ENCODE measurements around the gene ZNF362.
"Not testable (repeated sequence)": the region's sequence is repeated elsewhere in the genome, so short reads cannot be mapped to it uniquely, and the experiment has no call there.

The ZNF362 gene

GRCh38 chr1:33232716-33233115 lies 23.6 kb upstream of the ZNF362 start:
- H3K4me1 ChIP-seq (ENCODE audit: control insufficient read depth, insufficient read depth, low read length): peaks cover 14% of the 10 kb centered on the region

GRCh38 chr1:33234131-33234530 lies 22.2 kb upstream of the ZNF362 start:
- no peak overlapping the region for H3K27ac ChIP-seq (ENCODE audit: low read depth, low read length)
- H3K4me3 ChIP-seq (ENCODE audit: low read depth, low read length): no peak overlapping the region
- H3K9me3 ChIP-seq (ENCODE audit: control insufficient read depth, insufficient read depth, low read depth, low read length): no peaks in the 10 kb centered on the region
- peaks cover 14% of the 10 kb centered on the region for H3K4me1 ChIP-seq (ENCODE audit: control insufficient read depth, insufficient read depth, low read length)
- no peak overlapping the region for H3K9ac ChIP-seq (ENCODE audit: low read length)
- no peaks in the 10 kb centered on the region for H3K27me3 ChIP-seq (ENCODE audit: control insufficient read depth, insufficient read depth, low read length)
- H3K36me3 ChIP-seq (ENCODE audit: control insufficient read depth, insufficient read depth, low read length): no peaks in the 10 kb centered on the region

More at GRCh38 chr1:33232716-33233115, 23.6 kb upstream of the ZNF362 start:
- no peaks in the 10 kb centered on the region for H3K9me3 ChIP-seq (ENCODE audit: control insufficient read depth, insufficient read depth, low read depth, low read length)
- no peak overlapping the region for H3K27ac ChIP-seq (ENCODE audit: low read depth, low read length)
- H3K36me3 ChIP-seq (ENCODE audit: control insufficient read depth, insufficient read depth, low read length): no peaks in the 10 kb centered on the region
- H3K4me3 ChIP-seq (ENCODE audit: low read depth, low read length): no peak overlapping the region
- H3K9ac ChIP-seq (ENCODE audit: low read length): no peak overlapping the region
- no peaks in the 10 kb centered on the region; the same call in 1 of the 2 replicates for H3K27me3 ChIP-seq (ENCODE audit: control insufficient read depth, insufficient read depth, low read length)

- H3K27ac ChIP-seq (ENCODE audit: low read depth, low read length): no peak overlapping the region
Observed at GRCh38 chr1:33234588-33234990, 21.7 kb upstream of the ZNF362 start.

GRCh38 chr1:33235521-33235920 lies 20.8 kb upstream of the ZNF362 start:
- Histone ChIP-seq H3K36me3 (ENCODE audit: control insufficient read depth, insufficient read depth, low read length) (no peaks in the 10 kb centered on the region), H3K27me3 (ENCODE audit: control insufficient read depth, insufficient read depth, low read length) (no peaks in the 10 kb centered on the region), H3K4me3 (ENCODE audit: low read depth, low read length) (no peak overlapping the region), H3K27ac (ENCODE audit: low read depth, low read length) (no peak overlapping the region), H3K9ac (ENCODE audit: low read length) (no peak overlapping the region), H3K9me3 (ENCODE audit: control insufficient read depth, insufficient read depth, low read depth, low read length) (no peaks in the 10 kb centered on the region), H3K4me1 (ENCODE audit: control insufficient read depth, insufficient read depth, low read length) (peaks cover 14% of the 10 kb centered on the region)

More at GRCh38 chr1:33234588-33234990, 21.7 kb upstream of the ZNF362 start:
- Histone ChIP-seq H3K27me3 (ENCODE audit: control insufficient read depth, insufficient read depth, low read length) (no peaks in the 10 kb centered on the region), H3K9me3 (ENCODE audit: control insufficient read depth, insufficient read depth, low read depth, low read length) (no peaks in the 10 kb centered on the region), H3K9ac (ENCODE audit: low read length) (no peak overlapping the region), H3K36me3 (ENCODE audit: control insufficient read depth, insufficient read depth, low read length) (no peaks in the 10 kb centered on the region), H3K4me1 (ENCODE audit: control insufficient read depth, insufficient read depth, low read length) (peaks cover 14% of the 10 kb centered on the region), H3K4me3 (ENCODE audit: low read depth, low read length) (no peak overlapping the region)

- Histone ChIP-seq H3K36me3 (ENCODE audit: control insufficient read depth, insufficient read depth, low read length) (no peaks in the 10 kb centered on the region), H3K27ac (ENCODE audit: low read depth, low read length) (no peak overlapping the region), H3K9ac (ENCODE audit: low read length) (no peak overlapping the region), H3K9me3 (ENCODE audit: control insufficient read depth, insufficient read depth, low read depth, low read length) (no peaks in the 10 kb centered on the region), H3K4me3 (ENCODE audit: low read depth, low read length) (no peak overlapping the region), H3K4me1 (ENCODE audit: control insufficient read depth, insufficient read depth, low read length) (peaks cover 14% of the 10 kb centered on the region), H3K27me3 (ENCODE audit: control insufficient read depth, insufficient read depth, low read length) (no peaks in the 10 kb centered on the region)
Observed at GRCh38 chr1:33236498-33236897, 19.8 kb upstream of the ZNF362 start.

- H3K4me1 ChIP-seq (ENCODE audit: control insufficient read depth, insufficient read depth, low read length): peaks cover 14% of the 10 kb centered on the region
- no peak overlapping the region for H3K27ac ChIP-seq (ENCODE audit: low read depth, low read length)
- no peaks in the 10 kb centered on the region for H3K27me3 ChIP-seq (ENCODE audit: control insufficient read depth, insufficient read depth, low read length)
- no peak overlapping the region for H3K4me3 ChIP-seq (ENCODE audit: low read depth, low read length)
- H3K9me3 ChIP-seq (ENCODE audit: control insufficient read depth, insufficient read depth, low read depth, low read length): no peaks in the 10 kb centered on the region
- no peaks in the 10 kb centered on the region for H3K36me3 ChIP-seq (ENCODE audit: control insufficient read depth, insufficient read depth, low read length)
- H3K9ac ChIP-seq (ENCODE audit: low read length): no peak overlapping the region
Observed at GRCh38 chr1:33237579-33237978, 18.7 kb upstream of the ZNF362 start.

GRCh38 chr1:33238194-33238724 lies 18.0 kb upstream of the ZNF362 start:
- peaks cover 14% of the 10 kb centered on the region for H3K4me1 ChIP-seq (ENCODE audit: control insufficient read depth, insufficient read depth, low read length)
- H3K9ac ChIP-seq (ENCODE audit: low read length); H3K27ac ChIP-seq (ENCODE audit: low read depth, low read length); H3K36me3 ChIP-seq (ENCODE audit: control insufficient read depth, insufficient read depth, low read length); H3K4me3 ChIP-seq (ENCODE audit: low read depth, low read length); H3K9me3 ChIP-seq (ENCODE audit: control insufficient read depth, insufficient read depth, low read depth, low read length); H3K27me3 ChIP-seq (ENCODE audit: control insufficient read depth, insufficient read depth, low read length): not testable (repeated sequence)

GRCh38 chr1:33239410-33239809 lies 16.9 kb upstream of the ZNF362 start:
- not testable (repeated sequence) for H3K36me3 ChIP-seq (ENCODE audit: control insufficient read depth, insufficient read depth, low read length); H3K27me3 ChIP-seq (ENCODE audit: control insufficient read depth, insufficient read depth, low read length); H3K9me3 ChIP-seq (ENCODE audit: control insufficient read depth, insufficient read depth, low read depth, low read length); H3K4me3 ChIP-seq (ENCODE audit: low read depth, low read length); H3K27ac ChIP-seq (ENCODE audit: low read depth, low read length); H3K9ac ChIP-seq (ENCODE audit: low read length)
- H3K4me1 ChIP-seq (ENCODE audit: control insufficient read depth, insufficient read depth, low read length): peaks cover 16% of the 10 kb centered on the region

GRCh38 chr1:33241866-33242265 lies 14.4 kb upstream of the ZNF362 start:
- Histone ChIP-seq H3K9me3 (ENCODE audit: control insufficient read depth, insufficient read depth, low read depth, low read length) (no peaks in the 10 kb centered on the region), H3K36me3 (ENCODE audit: control insufficient read depth, insufficient read depth, low read length) (no peaks in the 10 kb centered on the region), H3K4me1 (ENCODE audit: control insufficient read depth, insufficient read depth, low read length) (peaks cover 22% of the 10 kb centered on the region; the same call in 1 of the 2 replicates), H3K27ac (ENCODE audit: low read depth, low read length) (no peak overlapping the region), H3K4me3 (ENCODE audit: low read depth, low read length) (no peak overlapping the region), H3K9ac (ENCODE audit: low read length) (no peak overlapping the region), H3K27me3 (ENCODE audit: control insufficient read depth, insufficient read depth, low read length) (no peaks in the 10 kb centered on the region)

GRCh38 chr1:33242652-33243051 lies 13.6 kb upstream of the ZNF362 start:
- Histone ChIP-seq H3K4me1 (ENCODE audit: control insufficient read depth, insufficient read depth, low read length) (peaks cover 28% of the 10 kb centered on the region), H3K27ac (ENCODE audit: low read depth, low read length) (no peak overlapping the region), H3K9ac (ENCODE audit: low read length) (no peak overlapping the region), H3K27me3 (ENCODE audit: control insufficient read depth, insufficient read depth, low read length) (no peaks in the 10 kb centered on the region), H3K9me3 (ENCODE audit: control insufficient read depth, insufficient read depth, low read depth, low read length) (no peaks in the 10 kb centered on the region), H3K36me3 (ENCODE audit: control insufficient read depth, insufficient read depth, low read length) (no peaks in the 10 kb centered on the region), H3K4me3 (ENCODE audit: low read depth, low read length) (no peak overlapping the region)

GRCh38 chr1:33244143-33244808 lies 12.0 kb upstream of the ZNF362 start:
- Histone ChIP-seq H3K27me3 (ENCODE audit: control insufficient read depth, insufficient read depth, low read length) (0 out of 2 replicates have a peak, but pooled peaks cover 3% of the 10 kb centered on the region), H3K4me1 (ENCODE audit: control insufficient read depth, insufficient read depth, low read length) (peaks cover 36% of the 10 kb centered on the region), H3K27ac (ENCODE audit: low read depth, low read length) (peak overlapping the region; percentile 15; the same call in 1 of the 2 replicates), H3K4me3 (ENCODE audit: low read depth, low read length) (no peak overlapping the region; the same call in 1 of the 2 replicates), H3K9me3 (ENCODE audit: control insufficient read depth, insufficient read depth, low read depth, low read length) (no peaks in the 10 kb centered on the region), H3K9ac (ENCODE audit: low read length) (no peak overlapping the region), H3K36me3 (ENCODE audit: control insufficient read depth, insufficient read depth, low read length) (no peaks in the 10 kb centered on the region)

Measured in HUES6 (cell line).